HEK293 (cell line): Measurements from ENCODE around the gene MAP3K14.

Experiments used
- BCL11A ChIP-seq: fragments of 450-650 bp; formaldehyde crosslinking; IDR thresholded peaks from 2 replicates; pipeline ENCODE4 v1.5.1; 2016; ENCODE audit warnings: low read depth, missing biosample characterization, missing genetic modification characterization
- CTCF ChIP-seq: fragments of 450-650 bp; formaldehyde crosslinking; IDR thresholded peaks from 2 replicates; pipeline ENCODE4 v1.5.1; 2016; ENCODE audit warnings: missing biosample characterization, missing genetic modification characterization
- GLIS1 ChIP-seq: fragments of 450-650 bp; formaldehyde crosslinking; IDR thresholded peaks from 2 replicates; pipeline ENCODE4 v1.5.1; 2016; ENCODE audit warnings: missing biosample characterization, missing genetic modification characterization
- INSM2 ChIP-seq: fragments of 450-650 bp; formaldehyde crosslinking; IDR thresholded peaks from 2 replicates; pipeline ENCODE4 v1.5.1; 2016; ENCODE audit warnings: missing biosample characterization, missing genetic modification characterization
- KLF7 ChIP-seq: fragments of 450-650 bp; formaldehyde crosslinking; IDR thresholded peaks from 2 replicates; pipeline ENCODE4 v1.5.1; 2016; ENCODE audit warnings: missing biosample characterization, missing genetic modification characterization, borderline replicate concordance
- SP2 ChIP-seq: fragments of 450-650 bp; formaldehyde crosslinking; IDR thresholded peaks from 2 replicates; pipeline ENCODE4 v1.5.1; 2016; ENCODE audit warnings: missing biosample characterization, missing genetic modification characterization
- SP7 ChIP-seq: fragments of 450-650 bp; formaldehyde crosslinking; IDR thresholded peaks from 2 replicates; pipeline ENCODE4 v1.5.1; 2016; ENCODE audit warnings: missing biosample characterization, missing genetic modification characterization
- TSHZ1 ChIP-seq: fragments of 450-650 bp; formaldehyde crosslinking; IDR thresholded peaks from 2 replicates; pipeline ENCODE4 v1.5.1; 2016; ENCODE audit warnings: missing biosample characterization, missing genetic modification characterization, borderline replicate concordance
- ZBTB17 ChIP-seq: fragments of 450-650 bp; formaldehyde crosslinking; IDR thresholded peaks from 2 replicates; pipeline ENCODE4 v1.5.1; 2016; ENCODE audit warnings: missing biosample characterization, missing genetic modification characterization
- ZBTB26 ChIP-seq: fragments of 450-650 bp; formaldehyde crosslinking; optimal IDR thresholded peaks from 2 replicates; pipeline ENCODE3; 2016; ENCODE audit warnings: missing biosample characterization, mild to moderate bottlenecking, missing genetic modification characterization
- ZEB2 ChIP-seq: fragments of 450-650 bp; formaldehyde crosslinking; IDR thresholded peaks from 2 replicates; pipeline ENCODE4 v1.5.1; 2016; ENCODE audit warnings: missing biosample characterization, missing genetic modification characterization
- ZFHX2 ChIP-seq: fragments of 450-650 bp; formaldehyde crosslinking; conservative IDR thresholded peaks from 2 replicates; pipeline ENCODE4 v1.5.1; 2016; ENCODE audit warnings: missing biosample characterization, missing genetic modification characterization
- ZNF24 ChIP-seq: fragments of 450-650 bp; formaldehyde crosslinking; IDR thresholded peaks from 2 replicates; pipeline ENCODE4 v1.5.1; 2016; ENCODE audit warnings: missing biosample characterization, missing genetic modification characterization
- ZNF366 ChIP-seq: fragments of 450-650 bp; formaldehyde crosslinking; conservative IDR thresholded peaks from 2 replicates; pipeline ENCODE4 v1.5.1; 2016; ENCODE audit warnings: missing biosample characterization, missing genetic modification characterization
- ZNF394 ChIP-seq: fragments of 450-650 bp; formaldehyde crosslinking; IDR thresholded peaks from 2 replicates; pipeline ENCODE4 v1.5.1; 2016; ENCODE audit warnings: missing biosample characterization, missing genetic modification characterization, mild to moderate bottlenecking, moderate library complexity, borderline replicate concordance
- ZNF398 ChIP-seq: fragments of 450-650 bp; formaldehyde crosslinking; IDR thresholded peaks from 2 replicates; pipeline ENCODE4 v1.5.1; 2017; ENCODE audit warnings: missing biosample characterization, missing genetic modification characterization
- ZNF529 ChIP-seq: fragments of 450-650 bp; formaldehyde crosslinking; IDR thresholded peaks from 2 replicates; pipeline ENCODE4 v1.5.1; 2017; ENCODE audit warnings: missing genetic modification characterization, missing biosample characterization; ENCODE audit not compliant: insufficient replicate concordance
- ZNF561 ChIP-seq: fragments of 450-650 bp; IDR thresholded peaks from 2 replicates; pipeline ENCODE4 v1.5.1; 2018; ENCODE audit warnings: missing biosample characterization, missing genetic modification characterization, borderline replicate concordance
- ZNF629 ChIP-seq: fragments of 450-650 bp; formaldehyde crosslinking; IDR thresholded peaks from 2 replicates; pipeline ENCODE4 v1.5.1; 2017; ENCODE audit warnings: missing biosample characterization, missing genetic modification characterization
- ZNF777 ChIP-seq: fragments of 450-650 bp; formaldehyde crosslinking; IDR thresholded peaks from 2 replicates; pipeline ENCODE4 v1.5.1; 2017; ENCODE audit warnings: missing biosample characterization, missing genetic modification characterization, borderline replicate concordance
- TF ChIP-seq, protein P1 (sequence below): fragments of 450-650 bp; formaldehyde crosslinking; IDR thresholded peaks from 2 replicates; pipeline ENCODE4 v1.5.1; 2016; ENCODE audit warnings: missing biosample characterization, missing genetic modification characterization
- TF ChIP-seq, protein P2 (sequence below): fragments of 450-650 bp; formaldehyde crosslinking; IDR thresholded peaks from 2 replicates; pipeline ENCODE4 v1.5.1; 2016; ENCODE audit warnings: missing biosample characterization, missing genetic modification characterization

MAP3K14 gene

GRCh38 chr17:45293413-45294211, 23.2 kb downstream of the MAP3K14 start (continued):
- no peak for TF ChIP-seq TSHZ1 (tag by site-specific recombination)
- TF ChIP-seq GLIS1 (tag by site-specific recombination), result 0 out of 2 replicates have a peak, but pooled peaks have one; percentile 12
- 0 out of 2 replicates have a peak, but pooled peaks have one; percentile 8 for TF ChIP-seq ZNF398
- peak; percentile 27; the same call in 1 of the 2 replicates for TF ChIP-seq CTCF (tag by site-specific recombination)
- TF ChIP-seq ZNF529 (tag by site-specific recombination), result no peak
- no peak for TF ChIP-seq ZNF561 (tag by site-specific recombination)
- TF ChIP-seq ZBTB17 (tag by site-specific recombination), result peak; percentile 55; the same call in 1 of the 2 replicates
- peak; percentile 62; the same call in 1 of the 2 replicates for TF ChIP-seq ZNF394
- TF ChIP-seq BCL11A (tag by site-specific recombination), result peak; percentile 68; the same call in 1 of the 2 replicates
- peak; percentile 96 for TF ChIP-seq ZFHX2
- TF ChIP-seq SP7, result peak; percentile 50
- TF ChIP-seq ZNF366 (tag by site-specific recombination), result peak; percentile 27; the same call in 1 of the 2 replicates
- no peak for TF ChIP-seq ZNF24 (tag by site-specific recombination)
- TF ChIP-seq, protein P1, sequence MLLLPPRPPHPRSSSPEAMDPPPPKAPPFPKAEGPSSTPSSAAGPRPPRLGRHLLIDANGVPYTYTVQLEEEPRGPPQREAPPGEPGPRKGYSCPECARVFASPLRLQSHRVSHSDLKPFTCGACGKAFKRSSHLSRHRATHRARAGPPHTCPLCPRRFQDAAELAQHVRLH (tag by site-specific recombination), result no peak
- TF ChIP-seq KLF7 (tag by site-specific recombination), result no peak
- no peak for TF ChIP-seq ZNF777 (tag by site-specific recombination)
- TF ChIP-seq INSM2 (tag by site-specific recombination), result no peak
- TF ChIP-seq ZNF629 (tag by site-specific recombination), result no peak
- TF ChIP-seq SP2 (tag by site-specific recombination), result no peak
- TF ChIP-seq ZBTB26, result peak; percentile 12
- TF ChIP-seq, protein P2, sequence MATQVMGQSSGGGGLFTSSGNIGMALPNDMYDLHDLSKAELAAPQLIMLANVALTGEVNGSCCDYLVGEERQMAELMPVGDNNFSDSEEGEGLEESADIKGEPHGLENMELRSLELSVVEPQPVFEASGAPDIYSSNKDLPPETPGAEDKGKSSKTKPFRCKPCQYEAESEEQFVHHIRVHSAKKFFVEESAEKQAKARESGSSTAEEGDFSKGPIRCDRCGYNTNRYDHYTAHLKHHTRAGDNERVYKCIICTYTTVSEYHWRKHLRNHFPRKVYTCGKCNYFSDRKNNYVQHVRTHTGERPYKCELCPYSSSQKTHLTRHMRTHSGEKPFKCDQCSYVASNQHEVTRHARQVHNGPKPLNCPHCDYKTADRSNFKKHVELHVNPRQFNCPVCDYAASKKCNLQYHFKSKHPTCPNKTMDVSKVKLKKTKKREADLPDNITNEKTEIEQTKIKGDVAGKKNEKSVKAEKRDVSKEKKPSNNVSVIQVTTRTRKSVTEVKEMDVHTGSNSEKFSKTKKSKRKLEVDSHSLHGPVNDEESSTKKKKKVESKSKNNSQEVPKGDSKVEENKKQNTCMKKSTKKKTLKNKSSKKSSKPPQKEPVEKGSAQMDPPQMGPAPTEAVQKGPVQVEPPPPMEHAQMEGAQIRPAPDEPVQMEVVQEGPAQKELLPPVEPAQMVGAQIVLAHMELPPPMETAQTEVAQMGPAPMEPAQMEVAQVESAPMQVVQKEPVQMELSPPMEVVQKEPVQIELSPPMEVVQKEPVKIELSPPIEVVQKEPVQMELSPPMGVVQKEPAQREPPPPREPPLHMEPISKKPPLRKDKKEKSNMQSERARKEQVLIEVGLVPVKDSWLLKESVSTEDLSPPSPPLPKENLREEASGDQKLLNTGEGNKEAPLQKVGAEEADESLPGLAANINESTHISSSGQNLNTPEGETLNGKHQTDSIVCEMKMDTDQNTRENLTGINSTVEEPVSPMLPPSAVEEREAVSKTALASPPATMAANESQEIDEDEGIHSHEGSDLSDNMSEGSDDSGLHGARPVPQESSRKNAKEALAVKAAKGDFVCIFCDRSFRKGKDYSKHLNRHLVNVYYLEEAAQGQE (tag by site-specific recombination), result peak; percentile 90
- TF ChIP-seq ZEB2 (tag by site-specific recombination), result 0 out of 2 replicates have a peak, but pooled peaks have one; percentile 19
